Uterus (tissue), 2 donors: Measurements from ENCODE around the gene USP40.

Experiments used
- POLR2A ChIP-seq, 2 donors: fragments of 450-650 bp; IDR thresholded peaks; one replicate each; pipeline ENCODE4 v1.6.1; 2016; ENCODE audit warnings: antibody characterized with exemption in 2 of 2, mild to moderate bottlenecking in 1 of 2, moderate library complexity in 1 of 2
- TF ChIP-seq, protein P1 (sequence below), 4 experiments: fragments of 200-600 bp in 2 of 4; fragments of 450-650 bp in 2 of 4; sonication (generic) in 2 of 4; IDR thresholded peaks; one replicate each; pipeline ENCODE4 v1.5.1; 2016 to 2019; ENCODE audit warnings: antibody characterized with exemption in 4 of 4, mild to moderate bottlenecking in 2 of 4, moderate library complexity in 1 of 4

DNA sequence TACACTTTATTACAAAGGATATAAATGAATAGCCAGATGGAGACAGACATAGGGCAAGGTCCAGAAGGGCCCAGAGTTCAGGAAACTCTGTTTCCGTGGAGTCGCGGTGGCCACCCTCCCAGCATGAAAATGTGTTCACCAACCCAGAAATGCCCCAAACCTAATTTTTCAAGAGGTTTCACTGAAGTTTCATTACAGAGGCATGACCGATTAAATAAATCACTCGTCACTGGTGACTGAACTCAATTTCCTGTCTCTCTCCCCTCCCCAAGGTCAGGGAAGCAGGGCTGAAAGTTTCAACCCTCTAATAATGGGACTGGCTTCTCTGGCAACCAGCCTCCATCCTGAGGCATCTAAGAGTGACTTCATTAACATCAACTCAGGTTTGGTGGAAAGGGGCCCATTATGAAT, 22.4 kb downstream of the USP40 start:
- TF ChIP-seq, protein P1, sequence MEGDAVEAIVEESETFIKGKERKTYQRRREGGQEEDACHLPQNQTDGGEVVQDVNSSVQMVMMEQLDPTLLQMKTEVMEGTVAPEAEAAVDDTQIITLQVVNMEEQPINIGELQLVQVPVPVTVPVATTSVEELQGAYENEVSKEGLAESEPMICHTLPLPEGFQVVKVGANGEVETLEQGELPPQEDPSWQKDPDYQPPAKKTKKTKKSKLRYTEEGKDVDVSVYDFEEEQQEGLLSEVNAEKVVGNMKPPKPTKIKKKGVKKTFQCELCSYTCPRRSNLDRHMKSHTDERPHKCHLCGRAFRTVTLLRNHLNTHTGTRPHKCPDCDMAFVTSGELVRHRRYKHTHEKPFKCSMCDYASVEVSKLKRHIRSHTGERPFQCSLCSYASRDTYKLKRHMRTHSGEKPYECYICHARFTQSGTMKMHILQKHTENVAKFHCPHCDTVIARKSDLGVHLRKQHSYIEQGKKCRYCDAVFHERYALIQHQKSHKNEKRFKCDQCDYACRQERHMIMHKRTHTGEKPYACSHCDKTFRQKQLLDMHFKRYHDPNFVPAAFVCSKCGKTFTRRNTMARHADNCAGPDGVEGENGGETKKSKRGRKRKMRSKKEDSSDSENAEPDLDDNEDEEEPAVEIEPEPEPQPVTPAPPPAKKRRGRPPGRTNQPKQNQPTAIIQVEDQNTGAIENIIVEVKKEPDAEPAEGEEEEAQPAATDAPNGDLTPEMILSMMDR (IDR thresholded peaks at IDR 0.05) = no peak
- no peak for TF ChIP-seq POLR2A (IDR thresholded peaks at IDR 0.05)
